H1 (cell line): ENCODE results near the gene CFAP74.

ENCODE experiments used
- CEBPB ChIP-seq: IDR thresholded peaks from 2 replicates; pipeline ENCODE4 v1.6.1; 2012; ENCODE audit warnings: low read depth, low read length
- RAD21 ChIP-seq, 2 experiments: IDR thresholded peaks in 1 of 2; conservative IDR thresholded peaks in 1 of 2; 2 replicates each; pipeline ENCODE4 v1.6.1; 2011; ENCODE audit warnings: low read depth in 2 of 2, low read length in 2 of 2, improper control_type of control experiment in 1 of 2, inconsistent platforms in 1 of 2, mild to moderate bottlenecking in 1 of 2, moderate library complexity in 1 of 2
- SIX5 ChIP-seq: IDR thresholded peaks from 2 replicates; pipeline ENCODE4 v1.6.1; 2011; ENCODE audit warnings: mild to moderate bottlenecking, low read depth, low read length
- TF ChIP-seq, protein P1 (sequence below), 3 experiments: IDR thresholded peaks; 1 replicate in 2 of 3; 2 replicates in 1 of 3; pipeline versions ENCODE4 v1.5.1 to v1.6.1; 2011; ENCODE audit warnings: low read length in 3 of 3, mild to moderate bottlenecking in 3 of 3, inconsistent platforms in 2 of 3, low read depth in 1 of 3, moderate library complexity in 1 of 3; ENCODE audit not compliant: insufficient read depth in 1 of 3; ENCODE audit errors: control extremely low read depth in 1 of 3

DNA sequence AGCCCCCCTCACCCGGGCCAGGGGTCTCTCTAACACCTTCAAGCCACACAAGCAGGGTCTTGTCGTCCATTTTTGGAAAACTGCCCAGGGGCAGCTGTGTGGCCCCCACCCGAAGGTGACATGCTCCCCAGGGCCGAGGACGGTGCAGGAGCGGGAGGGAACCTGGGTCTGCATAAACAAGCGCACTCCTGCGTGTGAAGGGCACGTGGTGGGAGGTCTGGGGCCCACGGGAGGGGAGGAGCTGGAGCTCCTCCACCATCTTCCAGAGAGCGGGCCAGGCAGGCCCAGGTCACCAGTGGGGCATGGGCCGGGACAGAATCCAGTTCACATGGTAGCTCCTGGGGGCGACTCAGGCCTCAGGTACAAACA, 16.5 kb downstream of the CFAP74 start:
- TF ChIP-seq RAD21 (IDR thresholded peaks at IDR 0.05 in 1 of 2, conservative IDR thresholded peaks at IDR 0.05 in 1 of 2; ENCODE audit: low read depth in 2 of 2, low read length in 2 of 2) (no peak), CEBPB (no peak), SIX5 (no peak)
- TF ChIP-seq, protein P1, sequence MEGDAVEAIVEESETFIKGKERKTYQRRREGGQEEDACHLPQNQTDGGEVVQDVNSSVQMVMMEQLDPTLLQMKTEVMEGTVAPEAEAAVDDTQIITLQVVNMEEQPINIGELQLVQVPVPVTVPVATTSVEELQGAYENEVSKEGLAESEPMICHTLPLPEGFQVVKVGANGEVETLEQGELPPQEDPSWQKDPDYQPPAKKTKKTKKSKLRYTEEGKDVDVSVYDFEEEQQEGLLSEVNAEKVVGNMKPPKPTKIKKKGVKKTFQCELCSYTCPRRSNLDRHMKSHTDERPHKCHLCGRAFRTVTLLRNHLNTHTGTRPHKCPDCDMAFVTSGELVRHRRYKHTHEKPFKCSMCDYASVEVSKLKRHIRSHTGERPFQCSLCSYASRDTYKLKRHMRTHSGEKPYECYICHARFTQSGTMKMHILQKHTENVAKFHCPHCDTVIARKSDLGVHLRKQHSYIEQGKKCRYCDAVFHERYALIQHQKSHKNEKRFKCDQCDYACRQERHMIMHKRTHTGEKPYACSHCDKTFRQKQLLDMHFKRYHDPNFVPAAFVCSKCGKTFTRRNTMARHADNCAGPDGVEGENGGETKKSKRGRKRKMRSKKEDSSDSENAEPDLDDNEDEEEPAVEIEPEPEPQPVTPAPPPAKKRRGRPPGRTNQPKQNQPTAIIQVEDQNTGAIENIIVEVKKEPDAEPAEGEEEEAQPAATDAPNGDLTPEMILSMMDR (IDR thresholded peaks at IDR 0.05; ENCODE audit: control extremely low read depth in 1 of 3, insufficient read depth in 1 of 3, low read depth in 1 of 3, low read length in 3 of 3) = no peak
